ENCODE measurements around the gene PDE3B.
"Not testable (repeated sequence)": the region's sequence is repeated elsewhere in the genome, so short reads cannot be mapped to it uniquely, and the experiment has no call there.

The PDE3B gene

GRCh38 chr11:14746857-14747395 is 103.3 kb downstream of the PDE3B start:
- no peak for DNase-seq (ENCODE audit: low read depth)

GRCh38 chr11:14748090-14748489 is 104.5 kb downstream of the PDE3B start:
- no peak for DNase-seq (ENCODE audit: low read depth)

GRCh38 chr11:14750911-14751310 is 107.3 kb downstream of the PDE3B start:
- no peak for DNase-seq (ENCODE audit: low read depth)

GRCh38 chr11:14751975-14752407 is 108.4 kb downstream of the PDE3B start:
- no peak for DNase-seq (ENCODE audit: low read depth)

- DNase-seq (ENCODE audit: low read depth): no peak
Measured at GRCh38 chr11:14755140-14755539, 111.5 kb downstream of the PDE3B start.

GRCh38 chr11:14756349-14756748 is 112.7 kb downstream of the PDE3B start:
- DNase-seq (ENCODE audit: low read depth): no peak

GRCh38 chr11:14759300-14760012 is 115.9 kb downstream of the PDE3B start:
- DNase-seq (ENCODE audit: low read depth): not testable (repeated sequence)

- DNase-seq (ENCODE audit: low read depth): no peak
Measured at GRCh38 chr11:14764179-14764578, 120.6 kb downstream of the PDE3B start.

GRCh38 chr11:14764579-14765527 is 121.2 kb downstream of the PDE3B start:
- DNase-seq (ENCODE audit: low read depth): peak; percentile 30

GRCh38 chr11:14766585-14766984 is 123.0 kb downstream of the PDE3B start:
- no peak for DNase-seq (ENCODE audit: low read depth)

- DNase-seq (ENCODE audit: low read depth): no peak
Measured at GRCh38 chr11:14768526-14769188, 125.1 kb downstream of the PDE3B start.

- DNase-seq (ENCODE audit: low read depth): no peak
Measured at GRCh38 chr11:14773755-14774154, 130.2 kb downstream of the PDE3B start.

GRCh38 chr11:14774721-14775120 is 131.1 kb downstream of the PDE3B start:
- no peak for DNase-seq (ENCODE audit: low read depth)

GRCh38 chr11:14775897-14776296 is 132.3 kb downstream of the PDE3B start:
- no peak for DNase-seq (ENCODE audit: low read depth)

- DNase-seq (ENCODE audit: low read depth): not testable (repeated sequence)
Measured at GRCh38 chr11:14778460-14778859, 134.9 kb downstream of the PDE3B start.

GRCh38 chr11:14783788-14784187 is 140.2 kb downstream of the PDE3B start:
- no peak for DNase-seq (ENCODE audit: low read depth)

- DNase-seq (ENCODE audit: low read depth): no peak
Measured at GRCh38 chr11:14784230-14784629, 140.6 kb downstream of the PDE3B start.

- DNase-seq (ENCODE audit: low read depth): no peak
Measured at GRCh38 chr11:14789879-14790484, 146.4 kb downstream of the PDE3B start.

- no peak for DNase-seq (ENCODE audit: low read depth)
Measured at GRCh38 chr11:14793546-14793945, 149.9 kb downstream of the PDE3B start.

- not testable (repeated sequence) for DNase-seq (ENCODE audit: low read depth)
Measured at GRCh38 chr11:14796028-14796427, 152.4 kb downstream of the PDE3B start.

- DNase-seq (ENCODE audit: low read depth): no peak
Measured at GRCh38 chr11:14803846-14804245, 160.2 kb downstream of the PDE3B start.

GRCh38 chr11:14809466-14809865 is 165.9 kb downstream of the PDE3B start:
- no peak for DNase-seq (ENCODE audit: low read depth)

Data from T-helper 22 cell (primary cell).